HG03469 (cell line): Measurements from ENCODE around the gene PUSL1.

Experiments used
- ATAC-seq: cut with Tn5 transposase; IDR thresholded peaks from one replicate; pipeline ENCODE4 v1.9.1; 2021; ENCODE audit warnings: mild to moderate bottlenecking, moderate library complexity, moderate number of reproducible peaks; ENCODE audit not compliant: unreplicated experiment

The PUSL1 gene

GRCh38 chr1:1278620-1279019, 29.8 kb upstream of the PUSL1 start:
- ATAC-seq = no peak

- no peak for ATAC-seq
Measured at GRCh38 chr1:1279028-1279427, 29.4 kb upstream of the PUSL1 start.

- no peak for ATAC-seq
Measured at GRCh38 chr1:1280782-1281481, 27.5 kb upstream of the PUSL1 start.

- ATAC-seq = no peak
Measured at GRCh38 chr1:1281533-1282321, 26.7 kb upstream of the PUSL1 start.

- ATAC-seq = no peak
Measured at GRCh38 chr1:1282998-1283397, 25.4 kb upstream of the PUSL1 start.

GRCh38 chr1:1283821-1284220, 24.6 kb upstream of the PUSL1 start:
- no peak for ATAC-seq

GRCh38 chr1:1284221-1285101, 23.9 kb upstream of the PUSL1 start:
- no peak for ATAC-seq

- ATAC-seq = no peak
Measured at GRCh38 chr1:1285102-1285571, 23.3 kb upstream of the PUSL1 start.

GRCh38 chr1:1285611-1286311, 22.6 kb upstream of the PUSL1 start:
- no peak for ATAC-seq

GRCh38 chr1:1286313-1287261, 21.8 kb upstream of the PUSL1 start:
- ATAC-seq = no peak

- ATAC-seq = no peak
Measured at GRCh38 chr1:1287288-1288110, 20.9 kb upstream of the PUSL1 start.

GRCh38 chr1:1290238-1290731, 18.1 kb upstream of the PUSL1 start:
- ATAC-seq = no peak

GRCh38 chr1:1291023-1291528, 17.3 kb upstream of the PUSL1 start:
- no peak for ATAC-seq

- no peak for ATAC-seq
Measured at GRCh38 chr1:1291548-1292441, 16.6 kb upstream of the PUSL1 start.

- no peak for ATAC-seq
Measured at GRCh38 chr1:1292442-1292779, 16.0 kb upstream of the PUSL1 start.

GRCh38 chr1:1292851-1293250, 15.5 kb upstream of the PUSL1 start:
- no peak for ATAC-seq
